AG04450 (cell line): ENCODE measurements around the gene GRM8. TPM values are rescaled to one million over a fixed set of nuclear protein-coding genes. Genes with fewer than 3 reads are reported as not detected.

Source experiments
- CTCF ChIA-PET: fragments of 300-600, 350-600 bp; formaldehyde crosslinking; extraction: SDS; loops from one replicate; lab custom pipeline; 2022; ENCODE audit warnings: antibody characterized with exemption, inconsistent platforms; lab: Charles Lee
- POLR2A ChIA-PET: fragments of 350-600 bp; formaldehyde crosslinking; extraction: SDS; loops from one replicate; lab custom pipeline; 2021; ENCODE audit warnings: antibody characterized with exemption, inconsistent platforms; lab: Yijun Ruan, JAX
- DNase-seq: peaks from one replicate; pipeline ENCODE4 v3.0.0-alpha.2; 2011; ENCODE audit warnings: low read depth, low spot score
- H3K27ac ChIP-seq: one replicate; pipeline ENCODE4 v1.5.1; 2012; ENCODE audit warnings: low read depth, low read length, control low read depth
- H3K27me3 ChIP-seq: one replicate; pipeline ENCODE4 v1.6.0; 2012; ENCODE audit warnings: low read length; ENCODE audit not compliant: control insufficient read depth, insufficient read depth
- H3K4me3 ChIP-seq: 2 replicates; pipeline ENCODE4 v1.5.1; 2011; ENCODE audit warnings: mild to moderate bottlenecking, low read depth, low read length, control low read depth
- H3K9me3 ChIP-seq: 2 replicates; pipeline ENCODE4 v1.5.1; 2012; ENCODE audit warnings: low read length; ENCODE audit not compliant: control insufficient read depth, insufficient read depth
- polyA plus RNA-seq: library from polyadenylated mRNA; depleted of rRNA; stranded (reverse); fragments of >200 nt; gene quantifications from 2 replicates; pipeline ENCODE4 v1.2.3, GENCODE V29; 2011
- TF ChIP-seq, protein P1 (sequence below): IDR thresholded peaks from 2 replicates; pipeline ENCODE4 v1.5.1; 2011; ENCODE audit warnings: low read depth, low read length, control low read depth, inconsistent platforms

GRM8 gene
- polyA plus RNA-seq, 1 experiment: not detected

GRCh38 chr7:126570845-126571244, 681.9 kb downstream of the GRM8 start:
- POLR2A ChIA-PET: no interaction called here
- TF ChIP-seq, protein P1, sequence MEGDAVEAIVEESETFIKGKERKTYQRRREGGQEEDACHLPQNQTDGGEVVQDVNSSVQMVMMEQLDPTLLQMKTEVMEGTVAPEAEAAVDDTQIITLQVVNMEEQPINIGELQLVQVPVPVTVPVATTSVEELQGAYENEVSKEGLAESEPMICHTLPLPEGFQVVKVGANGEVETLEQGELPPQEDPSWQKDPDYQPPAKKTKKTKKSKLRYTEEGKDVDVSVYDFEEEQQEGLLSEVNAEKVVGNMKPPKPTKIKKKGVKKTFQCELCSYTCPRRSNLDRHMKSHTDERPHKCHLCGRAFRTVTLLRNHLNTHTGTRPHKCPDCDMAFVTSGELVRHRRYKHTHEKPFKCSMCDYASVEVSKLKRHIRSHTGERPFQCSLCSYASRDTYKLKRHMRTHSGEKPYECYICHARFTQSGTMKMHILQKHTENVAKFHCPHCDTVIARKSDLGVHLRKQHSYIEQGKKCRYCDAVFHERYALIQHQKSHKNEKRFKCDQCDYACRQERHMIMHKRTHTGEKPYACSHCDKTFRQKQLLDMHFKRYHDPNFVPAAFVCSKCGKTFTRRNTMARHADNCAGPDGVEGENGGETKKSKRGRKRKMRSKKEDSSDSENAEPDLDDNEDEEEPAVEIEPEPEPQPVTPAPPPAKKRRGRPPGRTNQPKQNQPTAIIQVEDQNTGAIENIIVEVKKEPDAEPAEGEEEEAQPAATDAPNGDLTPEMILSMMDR: no peak
- CTCF ChIA-PET: no interaction called here
- DNase-seq: no peak
- Histone ChIP-seq H3K27me3 (no peaks in the 10 kb centered on the region), H3K27ac (no peak overlapping the region), H3K9me3 (peaks cover 8% of the 10 kb centered on the region; the same call in 1 of the 2 replicates), H3K4me3 (no peak overlapping the region)

GRCh38 chr7:126569402-126569801, 683.3 kb downstream of the GRM8 start:
- H3K27me3 ChIP-seq: no peaks in the 10 kb centered on the region
- TF ChIP-seq, protein P1: no peak
- POLR2A ChIA-PET: no interaction called here
- CTCF ChIA-PET: no interaction called here
- no peak overlapping the region for H3K4me3 ChIP-seq
- H3K27ac ChIP-seq: no peak overlapping the region
- no peak for DNase-seq
- H3K9me3 ChIP-seq: peaks cover 6% of the 10 kb centered on the region; the same call in 1 of the 2 replicates

DNA sequence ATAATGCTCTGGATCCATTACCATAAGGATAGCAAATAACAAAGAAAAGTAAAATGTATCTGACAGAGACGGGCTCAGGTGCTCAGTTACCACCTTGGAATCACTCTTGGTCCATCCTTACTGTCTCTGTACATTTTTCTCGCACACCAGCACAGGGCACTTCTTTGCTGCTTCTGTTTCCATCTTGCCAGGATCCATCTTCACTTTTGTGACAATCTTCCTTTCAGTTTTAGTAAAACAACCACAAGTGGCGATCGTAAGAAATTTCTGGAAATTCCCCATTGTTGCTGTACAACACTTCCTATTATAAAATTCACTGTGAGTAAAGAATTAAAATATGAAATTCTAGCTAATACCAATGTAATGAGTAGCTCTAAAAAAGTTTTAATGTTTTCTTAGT, 695.5 kb downstream of the GRM8 start:
- no peak overlapping the region for H3K27ac ChIP-seq
- TF ChIP-seq, protein P1: no peak
- CTCF ChIA-PET: no interaction called here
- H3K4me3 ChIP-seq: no peak overlapping the region
- POLR2A ChIA-PET: no interaction called here
- H3K9me3 ChIP-seq: peaks cover 6% of the 10 kb centered on the region
- no peaks in the 10 kb centered on the region for H3K27me3 ChIP-seq
- no peak for DNase-seq

DNA sequence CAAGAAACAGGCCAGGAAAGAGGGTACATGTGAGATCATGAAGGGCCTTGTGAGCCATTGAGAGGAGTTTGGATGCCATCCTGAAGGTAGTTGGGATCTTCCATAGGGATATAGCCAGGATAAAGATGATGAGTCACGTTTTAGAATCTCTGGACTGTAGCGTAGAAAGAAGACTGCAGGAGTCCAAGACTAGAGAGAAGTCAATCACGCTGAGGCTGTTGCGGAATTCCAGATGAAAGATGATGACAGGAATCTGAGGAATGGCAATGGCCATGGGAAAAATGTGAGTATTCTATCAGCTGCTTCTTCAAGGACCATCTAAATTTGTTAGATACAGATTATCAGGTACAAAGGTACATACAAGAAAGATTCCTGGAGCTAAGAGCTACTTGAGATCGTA, 711.3 kb downstream of the GRM8 start:
- ChIA-PET CTCF (no interaction called here), POLR2A (no interaction called here)
- no peak for DNase-seq
- peaks cover 4% of the 10 kb centered on the region for H3K9me3 ChIP-seq
- no peak overlapping the region for H3K4me3 ChIP-seq
- no peaks in the 10 kb centered on the region for H3K27me3 ChIP-seq
- no peak overlapping the region for H3K27ac ChIP-seq
- TF ChIP-seq, protein P1: no peak

DNA sequence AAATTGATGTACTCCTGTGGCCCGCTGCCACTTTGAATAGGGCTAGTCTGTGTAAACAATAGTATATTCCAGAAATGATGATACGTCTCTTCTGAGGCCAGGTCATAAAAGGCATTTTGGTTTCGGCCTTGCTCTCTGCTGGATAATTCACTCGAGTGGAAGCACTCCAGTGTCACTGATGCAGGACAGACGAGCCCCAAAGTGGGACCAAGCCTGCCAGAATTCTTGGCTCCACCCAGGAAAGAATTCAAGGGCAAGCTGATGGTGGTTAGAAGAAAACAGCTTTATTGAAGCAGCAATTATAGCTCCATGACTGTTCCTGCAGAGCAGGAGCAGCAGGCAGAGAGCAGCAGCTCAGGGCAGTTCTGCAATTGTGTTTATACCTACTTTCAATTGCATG, 717.6 kb downstream of the GRM8 start:
- ChIA-PET CTCF (no interaction called here), POLR2A (no interaction called here)
- H3K9me3 ChIP-seq: peaks cover 18% of the 10 kb centered on the region
- TF ChIP-seq, protein P1: no peak
- H3K27ac ChIP-seq: no peak overlapping the region
- H3K27me3 ChIP-seq: no peaks in the 10 kb centered on the region
- DNase-seq: no peak
- no peak overlapping the region for H3K4me3 ChIP-seq
